GM19438 (cell line): Measurements from ENCODE around the gene NEU4.

Experiments used
- ATAC-seq: cut with Tn5 transposase; IDR thresholded peaks from one replicate; pipeline ENCODE4 v1.9.1; 2021; ENCODE audit warnings: low read depth; ENCODE audit not compliant: unreplicated experiment

Gene NEU4

DNA sequence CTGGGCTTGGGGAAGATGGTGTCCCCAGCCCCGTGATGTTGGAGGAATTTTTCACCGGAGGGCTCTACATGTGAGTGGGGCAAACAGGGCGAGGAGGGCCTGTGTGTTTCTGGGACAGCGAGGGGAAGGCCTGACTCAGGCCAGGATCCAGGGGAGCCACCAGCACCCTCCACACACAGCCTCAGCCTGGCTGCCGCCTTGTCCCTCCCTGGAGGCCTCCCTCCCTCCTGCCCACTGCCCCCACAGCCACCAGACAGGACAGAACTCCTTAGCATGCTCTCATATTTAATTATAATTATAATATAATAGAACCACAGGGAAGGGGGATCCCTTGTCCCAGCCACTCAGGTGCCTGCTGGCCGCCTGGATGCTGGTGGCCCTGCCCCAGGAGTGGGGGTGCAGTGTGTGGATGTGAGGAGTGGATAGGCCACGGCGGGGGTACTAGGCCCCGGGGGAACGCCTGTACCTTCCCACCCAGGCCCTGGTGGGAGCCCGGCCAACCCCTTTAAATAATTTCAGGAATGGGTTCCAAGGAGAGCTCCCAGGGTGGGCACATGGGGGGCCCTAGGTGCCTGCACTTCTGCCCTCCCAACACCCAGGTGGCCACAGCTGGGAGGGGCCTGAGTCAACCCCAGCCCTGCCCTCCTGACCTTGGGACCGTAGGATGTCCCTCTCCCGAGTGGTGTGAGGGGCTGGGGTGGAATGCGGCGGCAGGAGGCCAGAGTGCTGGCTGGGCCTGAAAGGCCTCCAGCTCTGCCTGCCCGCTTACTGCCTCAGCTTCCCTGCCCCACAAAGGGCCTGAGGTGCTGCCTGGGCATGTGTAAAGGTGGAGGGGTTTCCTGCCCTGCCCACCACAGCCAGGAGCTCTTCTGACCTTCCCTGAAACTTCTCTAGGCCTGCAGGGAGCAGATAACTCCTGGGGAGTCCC, 40.9 kb downstream of the NEU4 start:
- ATAC-seq = no peak

DNA sequence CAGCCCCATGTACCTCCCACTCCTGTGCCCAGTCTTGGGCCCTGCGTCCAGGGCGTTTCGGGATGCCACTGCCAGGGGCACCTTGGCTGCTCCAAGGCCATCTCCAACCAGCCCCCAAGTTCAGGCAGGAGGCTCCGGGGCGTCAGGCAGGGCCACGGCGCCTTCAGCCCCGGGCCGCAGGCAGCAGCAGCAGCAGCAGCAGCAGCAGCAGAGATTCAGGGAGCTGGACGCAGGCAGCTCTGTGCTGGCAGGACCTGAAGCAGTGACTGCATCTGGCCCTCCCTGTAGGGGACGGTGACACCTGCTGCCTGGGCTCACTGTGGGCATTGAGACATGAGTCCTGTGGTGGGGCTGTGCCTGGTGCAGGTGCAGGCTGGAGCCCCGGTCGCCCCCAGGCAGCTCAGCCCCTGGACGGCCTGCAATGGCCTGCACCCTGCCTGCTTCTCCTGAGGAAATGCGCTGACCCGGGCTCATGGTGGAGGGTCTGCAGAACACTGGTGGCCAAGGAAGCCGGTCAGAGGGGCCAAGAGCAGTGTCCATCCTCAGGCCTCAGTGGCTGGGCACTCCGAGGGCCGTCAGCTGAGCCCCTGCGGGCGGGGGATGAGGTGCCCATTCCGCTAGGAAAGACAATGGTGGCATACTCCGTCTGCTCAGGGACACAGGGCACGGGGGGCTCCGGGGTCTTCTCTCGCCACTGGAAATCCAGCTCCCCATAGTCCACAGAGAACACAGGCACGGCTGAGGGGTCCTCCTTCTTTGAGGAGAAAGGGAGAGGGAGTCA, 41.7 kb downstream of the NEU4 start:
- ATAC-seq = no peak

DNA sequence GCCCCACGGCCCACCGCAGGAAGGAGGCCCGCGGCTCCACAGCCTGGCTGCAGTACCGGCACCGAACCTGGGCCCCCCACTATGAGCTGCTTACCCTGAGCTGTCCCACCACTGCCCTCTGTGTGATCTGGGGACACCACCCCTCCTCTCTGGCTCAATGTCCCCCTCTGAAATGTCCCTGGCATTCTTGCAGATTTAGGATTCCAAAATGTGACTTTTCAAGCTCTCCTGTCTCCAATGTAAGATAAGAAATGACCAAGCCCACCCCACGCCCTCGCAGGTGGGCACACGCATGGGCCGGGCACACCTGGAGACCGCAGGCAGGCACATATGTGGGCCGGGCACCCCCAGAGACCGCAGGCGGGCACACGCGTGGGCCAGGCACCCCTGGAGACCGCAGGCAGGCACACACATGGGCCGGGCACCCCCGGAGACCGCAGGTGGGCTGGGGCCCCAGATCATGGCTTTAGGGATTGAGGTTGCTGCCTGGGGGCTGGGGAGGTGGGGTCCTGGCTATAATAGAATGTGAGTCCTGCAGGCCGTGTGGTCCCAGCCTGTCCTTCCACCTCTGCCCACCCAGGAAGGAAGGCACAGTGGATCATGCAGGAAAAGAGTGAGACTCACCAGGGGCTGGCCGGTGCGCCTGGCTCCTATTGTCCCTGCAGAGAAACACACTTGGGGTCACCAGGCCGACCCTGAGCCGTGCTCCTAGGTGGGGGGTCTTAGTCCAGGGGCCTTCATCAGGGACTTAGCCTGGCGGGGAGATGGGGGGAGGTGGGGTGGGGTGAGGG, 42.5 kb downstream of the NEU4 start:
- no peak for ATAC-seq

DNA sequence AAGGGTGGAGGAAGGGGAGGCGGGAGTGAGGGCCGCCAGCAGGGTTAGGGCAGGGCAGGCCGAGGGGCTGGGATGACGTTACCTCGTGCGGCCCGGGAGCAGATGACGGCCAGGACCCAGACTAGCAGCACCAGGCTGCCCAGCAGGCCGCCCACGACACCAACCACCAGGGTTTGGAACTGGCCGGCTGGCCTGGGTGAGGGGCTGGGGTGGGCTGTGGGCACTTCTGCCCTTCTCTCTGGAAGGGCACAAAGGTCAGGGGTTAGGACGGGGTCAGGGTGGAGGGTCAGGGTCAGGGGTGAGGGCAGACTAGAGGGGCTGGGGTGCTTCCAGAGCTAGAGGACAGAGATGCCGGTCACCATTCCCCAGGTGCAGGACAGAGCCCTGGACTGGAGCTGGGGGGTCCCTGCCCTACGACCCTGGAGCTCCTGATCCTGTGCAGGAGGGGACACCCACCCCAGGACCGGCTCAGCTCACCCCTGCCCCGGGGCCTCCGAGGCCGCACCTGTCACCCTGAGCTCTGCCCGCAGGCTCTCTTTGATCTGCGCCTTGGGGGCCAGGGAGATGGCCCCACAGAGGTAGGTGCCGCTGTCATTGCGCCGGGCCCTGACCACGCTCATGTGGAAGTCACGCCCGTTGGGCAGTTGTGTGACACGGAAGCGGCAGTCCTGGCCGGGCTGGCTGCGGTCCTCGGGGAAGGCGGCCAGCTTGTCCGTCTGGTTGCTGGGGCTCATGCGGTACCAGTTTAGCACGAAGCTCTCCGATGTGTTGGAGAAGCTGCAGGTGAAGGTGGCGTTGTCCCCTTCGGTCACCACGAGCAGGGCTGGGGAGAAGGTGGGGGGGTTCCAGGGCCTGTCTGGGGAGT, 43.4 kb downstream of the NEU4 start:
- no peak for ATAC-seq

DNA sequence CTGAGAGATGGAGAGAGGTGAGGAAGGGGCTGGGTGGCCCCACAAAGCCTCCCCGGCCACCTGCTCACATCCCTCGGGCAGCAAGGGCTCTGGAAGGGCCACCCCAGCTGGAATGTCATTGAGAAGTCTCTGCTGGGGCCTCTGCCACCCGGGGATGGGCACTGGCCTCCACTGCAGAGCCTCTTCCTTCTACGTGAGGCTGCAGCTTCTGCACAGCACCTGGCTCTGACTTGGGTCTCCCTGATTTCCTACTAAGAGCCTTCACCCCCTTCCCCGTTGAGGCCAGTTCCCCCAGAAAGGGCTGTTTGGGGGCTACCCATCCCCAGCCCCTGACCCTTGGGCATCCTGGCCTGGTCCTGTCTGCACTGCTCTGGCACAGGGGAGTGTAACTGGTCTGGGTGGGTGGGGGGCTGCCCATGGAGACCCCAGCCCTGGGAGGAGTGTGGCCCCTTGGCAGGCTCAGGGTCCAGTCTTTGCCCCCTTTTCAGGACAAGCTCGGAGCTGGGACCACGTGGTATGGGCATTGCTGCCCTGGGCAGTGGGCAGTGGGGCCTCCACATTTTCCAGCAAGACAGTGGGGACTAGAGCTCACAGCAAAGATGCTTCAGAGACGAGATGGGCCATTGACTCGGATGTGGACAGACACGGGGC, 44.1 kb downstream of the NEU4 start:
- no peak for ATAC-seq

DNA sequence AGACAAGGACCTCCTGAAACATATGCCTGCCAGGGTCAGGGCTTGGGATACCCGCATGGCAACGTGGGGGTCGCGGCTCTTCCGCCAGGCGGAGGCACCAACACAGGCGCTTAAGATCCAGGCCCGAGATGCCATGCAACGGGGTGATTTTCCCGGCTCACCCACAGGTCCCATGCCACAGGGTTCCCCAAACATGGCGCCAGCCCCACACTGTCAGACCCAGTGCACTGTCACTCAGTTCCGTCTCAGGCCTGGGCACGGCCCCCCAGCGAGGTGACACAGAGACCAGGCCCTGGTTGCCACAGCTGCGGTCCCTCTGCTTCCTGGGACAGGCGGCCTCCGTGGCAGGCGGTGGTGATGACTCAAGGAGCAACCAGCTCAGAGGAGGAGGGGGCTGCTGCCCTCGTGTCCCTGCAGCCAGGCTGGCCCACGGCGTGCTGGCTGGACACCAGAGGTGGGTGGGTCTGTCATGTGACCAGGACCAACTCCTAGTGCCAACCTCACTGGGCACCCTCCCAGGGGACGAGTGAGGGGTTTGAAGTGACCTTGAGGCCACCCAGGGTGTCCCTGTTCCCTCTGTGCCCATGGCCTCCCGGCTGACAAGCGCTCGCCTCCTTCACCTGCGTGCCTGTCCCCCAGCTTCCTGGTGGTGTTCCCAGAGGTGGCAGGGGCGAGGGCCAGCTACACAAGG, 44.8 kb downstream of the NEU4 start:
- no peak for ATAC-seq

DNA sequence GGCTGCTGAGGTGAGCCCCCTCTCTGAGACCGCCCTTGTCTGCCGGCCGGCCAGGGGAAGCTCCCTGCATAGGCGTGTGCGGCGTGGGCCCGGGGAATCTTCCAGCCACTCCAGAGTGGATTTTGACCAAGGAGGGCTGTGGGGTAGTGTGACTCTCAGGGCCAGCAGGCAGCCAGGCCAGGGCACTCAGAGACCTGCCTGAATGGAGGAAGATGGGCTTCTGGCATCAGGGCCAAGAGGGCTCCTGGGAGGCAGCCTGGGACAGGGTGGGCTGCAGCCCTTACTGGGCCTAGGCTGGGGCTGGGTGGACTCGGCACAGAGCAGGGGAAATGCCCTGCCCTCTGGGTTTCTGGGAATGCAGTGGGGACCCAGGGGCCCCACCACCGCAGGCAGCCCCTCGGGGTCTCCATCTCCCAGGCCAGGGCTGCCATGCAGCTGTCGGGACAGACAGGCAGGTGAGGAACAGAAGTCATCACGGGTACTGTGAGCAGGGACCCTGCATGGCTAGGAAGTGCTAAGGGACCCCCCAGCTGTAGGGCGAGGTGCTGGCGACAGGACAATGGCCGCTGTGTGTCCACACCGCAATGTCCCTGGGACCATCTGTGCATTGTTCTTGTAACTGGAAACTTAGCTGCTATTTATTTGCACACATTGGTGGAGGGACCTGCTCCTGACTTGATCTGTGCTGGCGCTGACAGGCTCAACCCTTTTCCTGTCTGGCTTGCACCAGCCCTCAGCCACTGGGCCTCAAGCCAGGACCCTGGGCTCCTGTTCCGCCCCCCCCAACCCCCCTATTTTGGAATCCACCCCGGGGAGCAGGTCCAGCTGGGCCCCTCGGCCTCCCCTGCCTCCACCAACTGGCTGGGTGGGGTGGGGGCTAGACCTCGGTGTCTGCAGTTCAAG, 45.6 kb downstream of the NEU4 start:
- no peak for ATAC-seq

DNA sequence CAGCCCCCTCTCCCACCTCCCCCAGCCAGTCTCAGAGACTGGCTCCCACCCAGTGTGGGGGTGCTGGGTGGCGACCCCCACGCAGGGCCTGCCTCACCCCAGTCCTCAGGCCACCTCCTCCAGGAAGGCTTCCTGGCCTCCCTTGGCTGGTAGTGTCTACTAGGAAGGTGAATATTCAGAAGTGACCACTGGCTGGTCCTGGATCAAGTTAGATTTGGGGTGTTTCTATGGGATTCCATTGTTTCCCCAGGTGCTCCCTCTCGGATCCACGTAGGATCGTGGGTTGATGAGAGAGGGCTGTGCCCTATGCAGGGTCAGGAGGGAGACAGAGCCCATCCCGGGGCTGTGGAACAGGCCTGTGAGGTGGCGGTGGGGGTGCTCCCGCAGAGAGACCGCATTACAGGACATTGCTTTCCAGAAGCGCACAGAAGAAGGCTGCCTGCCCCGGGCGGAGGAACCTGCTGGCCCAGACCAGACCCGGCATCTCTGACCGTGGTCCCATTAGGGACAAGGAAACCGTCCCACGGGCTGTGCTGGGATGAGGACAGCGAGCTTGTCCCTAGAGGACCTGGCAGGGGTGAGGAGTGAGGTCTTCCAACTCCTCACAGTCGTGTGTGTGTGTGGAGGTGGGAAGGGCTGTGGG, 46.4 kb downstream of the NEU4 start:
- ATAC-seq = no peak

DNA sequence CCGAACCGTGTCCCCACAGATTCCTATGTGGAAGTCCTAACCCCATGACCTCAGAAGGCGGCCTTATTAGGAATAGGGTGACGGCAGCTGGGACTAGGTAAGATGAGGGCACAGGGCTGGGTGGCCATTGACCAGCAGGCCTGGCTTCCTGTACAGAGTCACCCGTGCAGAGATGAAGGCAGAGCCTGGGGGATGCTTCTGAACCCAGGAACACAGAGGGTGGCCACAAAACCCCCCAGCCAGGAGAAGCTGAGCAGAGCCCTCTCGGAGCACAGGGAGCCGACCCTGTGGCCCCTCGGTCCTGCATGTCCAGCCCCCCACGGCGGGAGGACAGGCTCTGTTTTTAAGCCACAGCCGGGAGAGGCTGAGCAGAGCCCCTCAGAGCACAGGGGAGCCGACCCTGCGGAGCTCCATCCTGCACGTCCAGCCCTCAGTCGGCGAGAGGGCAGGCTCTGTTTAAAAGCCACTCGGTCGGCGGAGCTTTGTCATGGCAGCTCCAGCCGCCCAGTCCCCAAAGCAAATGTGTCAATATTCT, 47.0 kb downstream of the NEU4 start:
- ATAC-seq = no peak

DNA sequence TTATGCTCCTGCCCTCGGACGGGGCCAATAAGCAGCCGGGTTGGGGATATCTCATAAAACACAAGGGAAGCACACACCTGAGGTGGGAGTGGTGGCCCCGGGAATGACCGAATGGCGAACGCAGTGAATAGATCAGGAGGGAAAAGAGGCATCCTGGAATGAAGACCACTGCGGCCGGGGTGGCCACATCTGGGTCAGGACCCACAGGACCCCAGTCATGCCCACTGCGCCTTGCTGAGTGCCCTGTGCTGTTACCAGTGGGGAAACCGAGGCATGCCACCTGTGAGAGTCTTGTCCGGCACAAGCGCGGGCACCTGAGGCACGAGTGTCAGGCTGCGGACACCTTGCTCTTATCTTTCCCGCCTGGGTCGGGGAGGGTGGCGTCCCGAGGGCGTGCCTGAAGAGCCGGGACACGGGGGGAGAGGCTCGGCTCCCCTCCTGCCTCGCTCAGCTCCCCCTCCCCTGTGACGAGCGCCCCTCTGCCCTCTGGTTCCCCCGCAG, 48.1 kb downstream of the NEU4 start:
- no peak for ATAC-seq

DNA sequence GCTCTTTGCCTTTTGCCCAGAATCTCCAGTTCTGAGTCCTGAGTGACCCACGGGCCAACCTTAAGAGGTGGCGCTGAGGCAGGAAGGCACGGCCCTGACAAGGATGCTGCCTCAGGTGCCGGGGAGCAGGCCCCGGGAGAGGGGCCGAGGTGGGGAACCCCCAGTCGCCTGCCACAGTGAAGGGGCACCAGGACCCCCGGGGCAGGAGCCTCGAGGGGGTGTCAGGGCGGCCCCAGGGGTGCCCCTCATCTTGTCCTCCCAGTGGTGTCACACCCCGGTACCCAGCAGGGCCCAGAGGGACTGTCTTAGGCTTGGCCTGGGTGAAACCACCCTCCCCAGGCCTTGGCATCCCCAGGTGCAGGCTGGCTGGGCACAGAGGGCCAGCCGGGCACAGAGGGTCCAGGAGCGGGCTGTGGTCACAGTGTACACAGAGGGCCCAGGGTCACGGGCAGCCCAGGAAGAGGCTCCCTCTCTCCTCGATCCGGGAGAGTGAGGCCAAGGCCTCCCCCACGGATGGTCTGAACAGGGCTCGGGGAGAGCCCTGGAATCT, 48.7 kb downstream of the NEU4 start:
- no peak for ATAC-seq

DNA sequence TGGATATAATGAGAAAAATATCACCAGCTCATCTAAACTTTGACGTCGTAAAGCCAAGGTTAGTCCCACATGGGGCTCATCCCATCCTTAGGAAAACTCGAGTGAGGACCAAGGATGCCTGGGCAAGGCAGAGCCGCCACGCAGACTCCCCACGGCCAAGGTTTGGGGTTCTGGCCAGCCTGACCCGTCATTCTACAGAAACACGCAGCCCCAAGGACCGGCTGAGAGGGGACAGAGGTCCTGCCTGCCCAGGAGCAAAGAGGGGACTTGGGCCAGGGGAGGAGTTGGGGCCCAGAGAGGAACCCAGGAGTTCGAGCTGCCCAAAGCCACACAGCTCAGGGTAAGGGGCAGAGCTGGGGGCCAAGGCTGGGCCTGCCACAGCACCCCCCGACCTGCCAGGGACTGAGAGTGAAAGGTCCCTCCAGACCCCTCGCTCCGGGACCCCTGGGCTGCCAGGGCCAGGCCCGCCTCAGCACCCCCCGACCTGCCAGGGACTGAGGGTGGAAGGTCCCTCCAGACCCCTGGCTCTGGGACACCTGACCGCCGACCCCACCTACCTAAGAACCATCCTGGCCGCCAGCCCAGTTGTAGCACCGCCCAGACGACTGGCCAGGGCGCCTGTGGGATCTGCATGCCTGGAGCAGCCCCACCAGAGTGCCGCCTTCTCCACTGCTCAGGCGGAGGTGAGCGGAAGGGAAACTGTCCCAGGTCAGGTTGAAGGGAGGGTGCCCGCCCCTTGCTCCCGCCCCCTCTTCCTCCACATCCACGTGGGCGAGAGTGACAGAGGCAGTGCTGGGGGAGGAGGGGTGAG, 49.4 kb downstream of the NEU4 start, which contains the start of gene PDCD1:
Gene PDCD1 (minus strand): TSS at position 689 of the 811 bp plus-strand sequence. CDS start 56 bp downstream, at position 633.
- ATAC-seq = peak; percentile 37

DNA sequence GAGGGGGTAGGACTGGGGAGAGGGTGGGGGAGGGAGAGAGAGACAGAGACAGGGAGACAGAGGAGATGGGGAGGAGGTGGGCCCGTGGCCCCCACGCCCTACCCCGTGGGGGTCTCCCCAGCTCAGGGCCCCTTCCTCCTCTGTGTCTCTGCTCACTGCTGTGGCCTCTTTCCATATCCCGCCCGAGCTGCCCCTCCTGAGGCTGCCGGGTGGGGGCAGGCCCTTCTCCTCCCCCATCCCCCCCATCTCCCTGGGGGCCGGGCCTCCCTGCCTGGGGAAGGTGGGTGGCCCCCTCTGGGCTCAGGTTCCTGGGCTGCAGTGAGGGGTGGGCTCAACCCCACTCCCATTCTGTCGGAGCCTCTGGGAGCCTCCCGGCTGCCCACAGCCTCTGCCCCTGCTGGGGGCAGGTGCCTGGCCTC, 50.0 kb downstream of the NEU4 start:
- peak; percentile 20 for ATAC-seq

DNA sequence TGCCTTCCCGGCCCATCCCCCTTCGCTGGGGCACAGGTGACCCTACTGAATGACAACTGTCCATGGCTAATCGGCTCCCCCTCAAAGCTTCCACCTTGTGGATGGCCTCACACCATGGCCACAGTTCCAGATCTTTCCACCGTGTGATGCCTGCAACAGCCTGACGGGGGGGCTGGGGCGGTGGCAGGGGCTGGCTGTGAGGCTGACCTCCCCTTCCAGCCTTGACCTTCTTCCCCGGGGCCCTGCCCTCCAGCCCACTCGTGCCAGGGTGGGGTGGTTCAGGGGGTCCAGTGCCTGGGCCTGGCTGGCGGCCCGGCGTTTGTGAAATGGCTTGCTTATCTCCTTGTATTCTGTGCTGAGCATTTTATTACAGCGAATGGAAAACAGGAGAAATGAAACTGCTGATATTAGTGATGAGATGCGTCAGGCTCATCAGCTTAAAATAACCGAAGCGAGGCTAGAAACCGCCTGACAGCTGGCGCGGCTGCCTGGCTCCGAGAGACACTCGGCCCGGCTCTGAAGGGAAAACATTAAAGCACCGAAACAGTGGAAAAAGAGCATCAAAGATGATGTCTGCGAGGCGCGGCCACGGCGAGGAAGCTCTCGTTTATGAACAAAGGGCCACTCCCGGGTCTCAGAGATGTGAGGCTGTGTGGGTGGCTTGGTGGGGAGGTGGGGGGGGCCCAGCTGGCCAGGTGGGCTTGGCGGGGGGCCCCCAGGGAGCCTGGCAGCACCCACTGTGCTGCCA, 50.6 kb downstream of the NEU4 start:
- ATAC-seq = peak; percentile 30
